Stimulated activated CD8-positive, alpha-beta memory T cell treated with anti-CD3 and anti-CD28 coated beads, Interleukin-12 subunit alpha, Interleukin-12 subunit beta, amount 100 ng/mL, for 24 hours (primary cell): ENCODE results near the gene TAF6.

Source experiments
- DNase-seq: peaks from one replicate; pipeline ENCODE4 v3.0.0-alpha.2; 2020; ENCODE audit errors: extremely low read depth

TAF6 gene

GRCh38 chr7:100093498-100093897 is 25.7 kb downstream of the TAF6 start:
- DNase-seq, result no peak

DNA sequence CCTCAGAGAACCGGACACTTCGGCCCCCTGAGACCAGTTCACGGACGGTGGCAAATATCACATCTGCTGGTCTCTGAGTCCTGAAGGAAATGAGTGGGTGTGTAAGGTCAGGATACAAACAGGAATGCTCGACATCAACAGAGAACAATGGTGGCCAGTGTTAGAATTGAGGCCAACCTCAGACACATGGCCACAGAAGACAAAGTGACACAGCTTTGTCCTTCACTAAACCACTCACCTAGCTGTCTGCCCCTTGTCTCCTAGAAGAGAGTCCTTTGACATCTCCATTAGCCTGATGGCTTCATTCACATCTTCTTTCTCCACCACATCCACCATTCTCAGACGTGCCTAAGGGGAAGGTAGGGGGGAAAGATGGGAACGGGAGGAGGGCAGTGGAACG is 26.1 kb downstream of the TAF6 start:
- DNase-seq, result no peak

DNA sequence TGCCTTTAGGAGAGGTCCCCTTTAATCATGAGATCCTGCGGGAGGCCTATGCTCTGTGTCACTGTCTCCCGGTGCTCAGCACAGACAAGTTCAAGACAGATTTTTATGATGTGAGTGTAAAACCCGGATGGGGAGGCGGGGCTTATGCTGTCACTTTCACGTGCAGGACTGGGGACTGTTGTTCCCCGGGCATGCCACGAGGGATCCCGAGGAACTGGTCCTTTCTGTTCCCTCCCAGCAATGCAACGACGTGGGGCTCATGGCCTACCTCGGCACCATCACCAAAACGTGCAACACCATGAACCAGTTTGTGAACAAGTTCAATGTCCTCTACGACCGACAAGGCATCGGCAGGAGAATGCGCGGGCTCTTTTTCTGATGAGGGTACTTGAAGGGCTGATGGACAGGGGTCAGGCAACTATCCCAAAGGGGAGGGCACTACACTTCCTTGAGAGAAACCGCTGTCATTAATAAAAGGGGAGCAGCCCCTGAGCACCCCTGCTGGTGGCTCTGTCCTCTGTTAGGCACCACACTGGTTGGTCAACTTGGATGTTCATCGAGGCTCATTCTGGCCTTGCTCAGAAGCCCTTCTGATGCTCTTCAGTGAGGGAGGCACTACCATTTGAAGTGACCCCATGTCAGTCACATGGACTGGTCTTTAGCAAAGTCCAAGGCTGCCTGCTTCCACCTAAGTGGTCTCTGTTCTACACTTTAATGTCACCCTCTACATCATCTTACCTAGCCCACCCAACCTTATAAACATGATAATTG is 27.6 kb downstream of the TAF6 start:
- DNase-seq, result no peak

DNA sequence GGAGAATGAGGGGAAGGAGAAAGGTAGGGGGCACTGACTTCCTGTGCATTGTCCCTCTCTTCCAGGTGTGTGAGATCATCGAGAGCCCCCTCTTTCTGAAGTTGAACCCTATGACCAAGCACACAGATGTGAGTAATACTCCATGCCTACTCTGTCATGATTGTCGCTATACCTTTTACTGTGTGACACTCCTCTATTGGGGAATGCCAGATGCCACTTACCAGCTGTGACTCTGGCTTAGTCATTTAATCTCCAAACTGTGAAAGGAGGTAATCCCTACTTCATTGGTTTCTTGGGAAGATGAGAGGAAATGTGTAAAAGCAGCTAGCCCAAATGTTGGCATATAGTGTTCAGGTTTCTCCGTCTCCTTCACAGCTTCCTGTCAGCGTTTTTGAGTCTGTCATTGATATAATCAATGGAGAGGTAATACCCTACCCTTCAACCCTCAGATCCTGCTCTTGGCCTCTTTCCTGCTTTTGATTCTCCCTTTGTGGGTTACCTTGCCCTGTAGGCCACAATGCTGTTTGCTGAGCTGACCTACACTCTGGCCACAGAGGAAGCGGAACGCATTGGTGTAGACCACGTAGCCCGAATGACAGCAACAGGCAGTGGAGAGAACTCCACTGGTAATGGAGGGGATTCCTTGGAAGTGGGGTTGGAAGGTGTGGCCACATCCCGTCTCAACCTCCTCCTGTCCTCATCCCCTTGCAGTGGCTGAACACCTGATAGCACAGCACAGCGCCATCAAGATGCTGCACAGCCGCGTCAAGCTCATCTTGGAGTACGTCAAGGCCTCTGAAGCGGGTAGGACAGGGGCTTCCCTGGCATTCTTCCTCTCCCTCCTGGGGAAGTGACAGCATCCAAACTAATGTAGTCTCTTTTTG is 28.4 kb downstream of the TAF6 start:
- DNase-seq, result no peak

- DNase-seq, result no peak
Observed at GRCh38 chr7:100089458-100090196, 29.5 kb downstream of the TAF6 start.

GRCh38 chr7:100088621-100089457 is 30.3 kb downstream of the TAF6 start, which contains the start of gene COPS6:
Gene COPS6 (plus strand): TSS chr7:100088969. CDS start chr7:100088991, 22 bp downstream.
- peak; percentile 63 for DNase-seq

- no peak for DNase-seq
Observed at GRCh38 chr7:100088095-100088620, 31.0 kb downstream of the TAF6 start.

DNA sequence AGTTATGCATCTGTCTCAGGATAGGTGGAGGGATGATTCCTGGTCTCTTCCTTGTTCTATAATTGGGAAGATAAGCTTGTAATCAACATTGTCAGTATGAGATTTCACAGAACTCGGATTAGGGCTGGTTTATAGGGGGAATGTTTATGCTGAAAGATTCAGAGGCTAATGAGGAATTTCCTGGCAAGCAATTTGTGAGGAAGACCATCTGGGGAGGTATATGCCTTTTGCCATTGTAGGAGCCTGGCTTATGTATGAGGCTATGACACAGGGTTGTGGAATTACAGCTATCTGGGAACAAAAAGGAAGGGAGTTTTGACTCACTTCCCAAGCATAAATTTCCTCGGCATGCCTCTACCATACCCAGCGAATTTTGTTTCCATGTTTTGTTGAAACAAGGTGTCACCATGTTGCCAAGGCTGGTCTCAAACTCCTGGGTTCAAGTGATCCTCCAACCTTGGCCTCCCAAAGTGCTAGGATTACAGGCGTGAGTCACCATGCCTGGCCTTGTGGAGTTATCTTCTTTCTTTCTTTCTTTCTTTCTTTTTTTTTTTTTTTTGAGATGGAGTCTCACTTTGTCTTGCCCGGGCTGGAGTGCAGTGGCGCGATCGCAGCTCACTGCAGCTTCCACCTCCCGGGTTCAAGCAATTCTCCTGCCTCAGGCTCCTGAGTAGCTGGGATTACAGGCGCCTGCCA is 32.0 kb downstream of the TAF6 start:
- DNase-seq, result no peak

GRCh38 chr7:100085515-100085914 is 33.6 kb downstream of the TAF6 start:
- DNase-seq, result no peak

- no peak for DNase-seq
Observed at GRCh38 chr7:100082978-100083377, 36.2 kb downstream of the TAF6 start.

DNA sequence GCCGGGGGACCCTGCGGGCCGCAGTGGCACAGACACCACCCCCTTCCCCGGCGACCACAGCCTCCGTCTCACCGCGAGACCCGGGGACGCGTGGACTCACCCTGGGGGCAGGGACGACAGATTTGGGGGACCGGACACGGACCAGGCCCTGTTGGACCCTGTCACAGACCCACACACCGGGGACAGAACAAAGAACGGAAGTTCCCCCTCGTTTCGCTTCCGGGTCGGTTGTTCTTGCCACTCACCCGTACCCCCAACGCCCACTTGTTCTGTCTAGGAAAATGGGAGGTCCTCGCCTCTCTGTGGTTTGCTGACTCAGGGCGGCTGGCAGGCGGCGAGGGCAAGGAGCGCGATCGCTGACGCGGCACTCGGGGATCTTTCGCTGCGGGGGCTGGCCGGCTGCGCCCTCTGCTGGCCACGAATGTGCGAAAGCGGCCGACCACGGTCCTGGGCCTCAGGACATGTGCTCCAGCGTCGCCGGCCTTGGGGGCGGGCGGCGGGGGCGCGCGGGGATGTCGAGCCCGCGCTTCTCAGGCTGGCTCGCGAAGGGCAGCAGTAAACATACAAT is 37.5 kb downstream of the TAF6 start, which contains the start of gene ZNF3:
ZNF3 (minus strand) TSS at position 189 of the 568 bp plus-strand sequence. CDS start 4,366 bp downstream, outside the sequence.
- peak; percentile 92 for DNase-seq

DNA sequence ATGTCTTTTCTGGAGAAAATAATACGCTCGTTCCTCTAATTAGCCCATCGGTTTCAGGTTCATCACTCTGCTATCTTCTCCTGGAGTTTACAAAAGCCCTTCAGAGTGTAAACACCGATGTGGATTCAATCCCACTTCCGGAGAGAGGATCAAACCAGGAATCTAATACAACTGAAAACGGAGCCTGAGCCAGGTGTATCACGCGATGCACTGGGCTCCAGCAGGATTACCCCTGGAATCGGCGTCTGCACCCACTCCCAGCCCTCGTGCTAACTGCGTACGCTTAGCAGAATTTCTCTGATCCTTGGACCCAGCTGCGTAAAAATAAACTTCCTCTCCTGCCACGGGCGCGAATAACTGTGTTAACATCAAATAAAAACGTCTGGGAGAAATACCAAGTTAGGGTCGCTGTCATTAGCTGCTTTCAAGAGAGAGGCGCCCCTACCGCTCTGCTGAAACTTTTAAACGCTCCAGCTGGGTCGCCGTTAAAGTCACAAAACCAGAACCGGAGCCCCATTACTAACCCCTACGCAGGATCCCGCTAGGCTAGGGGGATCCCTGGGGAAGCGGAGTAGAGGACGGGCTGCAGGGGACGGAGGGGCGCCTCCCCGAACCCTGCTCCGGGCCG is 38.1 kb downstream of the TAF6 start:
- no peak for DNase-seq

DNA sequence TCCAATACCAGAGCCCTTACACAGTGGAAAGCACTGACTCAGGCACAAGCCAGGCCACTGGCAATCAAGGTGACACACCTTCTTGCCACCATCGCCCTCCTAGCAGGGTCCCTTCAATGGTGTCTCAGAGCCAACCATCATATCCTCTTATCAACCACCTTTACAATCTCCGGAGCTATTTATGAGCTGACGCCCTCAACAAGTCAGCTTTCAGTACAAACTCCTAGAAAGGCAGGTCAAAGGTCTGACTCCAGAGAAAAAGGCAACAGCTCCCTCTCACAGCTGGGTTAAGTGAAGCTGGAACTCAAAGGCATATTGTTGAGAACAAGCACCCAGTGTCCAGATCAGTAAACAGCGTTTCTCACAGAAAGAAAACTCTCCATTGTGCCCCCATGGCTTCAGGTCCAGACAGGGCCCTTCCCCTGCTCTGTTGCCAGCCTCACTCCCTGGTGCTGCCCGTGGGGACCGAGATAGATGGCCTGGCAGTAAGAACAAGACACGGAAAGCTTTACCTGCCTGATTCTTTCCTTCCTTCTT is 40.1 kb downstream of the TAF6 start:
- no peak for DNase-seq

- DNase-seq, result no peak
Observed at GRCh38 chr7:100077205-100077604, 42.0 kb downstream of the TAF6 start.

DNA sequence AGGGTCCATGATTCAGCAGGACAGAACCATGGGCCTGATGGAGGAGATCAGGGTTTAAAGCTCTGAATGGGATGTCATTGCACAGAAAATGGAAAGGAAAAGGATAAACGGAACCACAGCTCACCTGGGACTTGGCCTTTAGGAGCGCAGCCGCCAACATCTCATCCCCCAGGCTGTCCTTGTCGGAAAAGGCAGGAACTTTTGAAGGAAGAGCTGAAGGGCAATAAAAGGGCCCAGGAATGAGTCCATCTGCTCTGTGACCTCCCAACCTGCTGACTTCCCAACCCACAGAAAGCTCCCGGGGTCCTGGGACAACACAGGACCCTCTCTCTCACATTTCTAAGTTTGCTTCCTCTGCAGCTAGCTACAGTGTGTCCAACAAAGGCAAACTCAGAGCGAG is 43.7 kb downstream of the TAF6 start:
- DNase-seq, result no peak

- no peak for DNase-seq
Observed at GRCh38 chr7:100074841-100075240, 44.3 kb downstream of the TAF6 start.

DNA sequence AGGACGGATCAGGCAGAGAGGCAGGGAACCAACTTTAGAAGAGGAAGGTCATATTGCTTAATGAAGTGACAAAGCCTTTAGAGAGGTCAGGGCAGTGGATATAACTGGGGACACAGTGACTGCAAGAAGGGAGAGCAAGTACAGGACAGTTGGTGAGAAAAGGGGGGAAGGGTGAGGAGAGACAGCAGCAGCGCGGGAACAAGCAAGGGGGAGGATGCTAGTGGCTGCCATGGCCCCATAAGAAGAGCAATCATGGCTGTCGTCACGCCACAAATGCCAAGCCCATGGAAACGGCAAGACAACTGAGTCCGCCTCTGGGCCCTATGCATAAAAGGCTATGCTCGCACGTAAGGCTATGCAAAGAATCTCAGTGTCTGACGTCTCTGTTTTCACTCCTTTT is 46.7 kb downstream of the TAF6 start:
- DNase-seq, result no peak

DNA sequence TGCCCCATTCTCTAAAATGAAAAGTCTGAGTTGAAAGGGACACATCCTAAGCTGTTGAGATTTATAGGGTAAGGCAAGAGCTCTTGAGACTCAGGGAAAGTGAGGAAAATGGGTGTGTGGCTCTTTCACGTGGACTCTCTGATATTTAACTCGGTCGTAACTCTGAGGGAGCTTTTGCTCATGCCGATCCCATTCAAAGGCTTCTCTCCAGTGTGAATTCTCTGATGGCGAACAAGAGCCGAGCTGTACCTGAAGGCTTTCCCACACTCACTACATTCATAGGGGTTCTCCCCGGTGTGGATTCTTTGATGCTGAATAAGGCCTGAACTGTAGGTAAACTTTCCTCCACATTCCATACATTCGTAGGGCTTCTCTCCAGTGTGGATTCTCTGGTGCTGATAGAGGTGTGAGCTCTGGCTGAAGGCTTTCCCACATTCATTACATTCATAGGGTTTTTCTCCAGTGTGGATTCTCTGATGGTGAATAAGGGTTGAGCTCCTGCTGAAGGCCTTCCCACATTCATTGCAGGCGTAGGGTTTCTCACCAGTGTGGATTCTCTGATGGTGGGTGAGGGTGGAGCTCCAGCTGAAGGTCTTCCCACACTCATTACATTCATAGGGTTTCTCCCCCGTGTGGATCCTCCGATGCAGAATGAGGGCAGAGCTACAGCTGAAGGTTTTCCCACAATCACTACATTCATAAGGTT is 48.0 kb downstream of the TAF6 start:
- no peak for DNase-seq

DNA sequence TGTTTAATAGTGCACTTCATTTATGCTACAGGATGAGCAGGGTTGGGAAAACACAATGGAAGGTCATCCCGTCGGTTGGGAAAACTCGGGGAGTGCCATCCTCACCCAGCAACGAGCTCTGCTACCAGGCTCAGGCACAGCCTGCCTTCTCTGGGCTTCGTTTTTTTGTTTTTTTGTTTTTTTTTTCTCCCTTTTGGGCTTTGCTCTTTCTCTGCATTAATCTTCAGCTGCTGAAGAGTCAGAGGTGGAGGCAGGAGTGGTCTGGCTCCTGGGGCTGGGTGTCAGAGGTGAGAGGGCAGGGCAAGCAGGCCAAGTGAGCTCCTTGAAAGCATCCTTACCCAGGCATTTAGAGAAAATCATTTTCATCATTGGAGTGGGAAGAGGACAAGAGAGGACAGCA is 49.2 kb downstream of the TAF6 start:
- DNase-seq, result no peak
